Right lung (tissue), 5 donors: ENCODE measurements around the gene RTBDN. TPM values are rescaled to one million over a fixed set of nuclear protein-coding genes. Genes with fewer than 3 reads are reported as not detected.
"Not testable (repeated sequence)": the region's sequence is repeated elsewhere in the genome, so short reads cannot be mapped to it uniquely, and the experiment has no call there.

ENCODE experiments used
- DNase-seq, 2 donors: peaks; one replicate each; pipeline ENCODE4 v3.0.0-alpha.2; 2013
- polyA plus RNA-seq, 5 donors: library from polyadenylated mRNA; unstranded; fragments of 120-200 nt; gene quantifications; one replicate each; pipeline versions ENCODE4 v1.2.1 to v1.2.3, GENCODE V29; 2013; ENCODE audit warnings: inconsistent platforms in 1 of 5, low replicate concordance in 1 of 5; ENCODE audit not compliant: insufficient read length in 5 of 5, insufficient read depth in 1 of 5

The RTBDN gene
- polyA plus RNA-seq, 5 donors: 0.08 to 0.19 (median 0.13) TPM; not detected in 1

DNA sequence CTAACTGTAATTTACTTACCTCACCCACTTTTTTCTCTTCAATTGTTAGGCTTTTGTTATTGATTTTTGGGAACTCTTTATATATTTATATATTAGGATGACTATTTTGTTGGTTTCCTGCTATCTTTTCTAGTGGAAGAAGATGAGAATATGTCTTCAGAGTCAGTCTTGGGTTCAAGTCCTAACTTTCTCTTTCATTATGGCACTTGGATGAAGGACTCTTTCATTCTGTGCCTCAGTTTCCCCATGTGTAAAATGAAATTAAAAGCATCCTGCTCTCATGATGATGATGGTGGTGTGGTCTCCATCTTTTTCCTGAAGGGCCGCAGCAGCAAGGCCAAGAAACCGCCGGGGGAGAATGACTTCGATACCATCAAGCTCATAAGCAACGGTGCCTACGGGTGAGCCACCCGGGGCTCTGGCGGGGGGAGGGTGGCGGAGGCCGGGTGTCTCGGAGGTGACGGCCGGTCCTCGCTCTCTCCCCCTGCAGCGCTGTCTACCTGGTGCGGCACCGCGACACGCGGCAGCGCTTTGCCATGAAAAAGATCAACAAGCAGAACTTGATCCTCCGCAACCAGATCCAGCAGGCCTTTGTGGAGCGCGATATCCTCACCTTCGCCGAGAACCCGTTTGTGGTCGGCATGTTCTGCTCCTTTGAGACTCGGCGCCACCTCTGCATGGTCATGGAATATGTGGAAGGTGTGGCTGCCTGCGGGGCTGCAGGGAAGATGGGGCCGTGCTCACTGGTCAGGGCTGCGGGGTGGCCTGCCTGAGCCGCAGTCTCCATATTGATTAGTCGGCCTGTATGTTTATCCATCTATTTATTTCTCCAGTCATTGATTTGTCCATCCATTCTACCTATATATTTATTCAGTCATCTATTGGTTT is 23.9 kb upstream of the RTBDN start:
- no peak for DNase-seq

DNA sequence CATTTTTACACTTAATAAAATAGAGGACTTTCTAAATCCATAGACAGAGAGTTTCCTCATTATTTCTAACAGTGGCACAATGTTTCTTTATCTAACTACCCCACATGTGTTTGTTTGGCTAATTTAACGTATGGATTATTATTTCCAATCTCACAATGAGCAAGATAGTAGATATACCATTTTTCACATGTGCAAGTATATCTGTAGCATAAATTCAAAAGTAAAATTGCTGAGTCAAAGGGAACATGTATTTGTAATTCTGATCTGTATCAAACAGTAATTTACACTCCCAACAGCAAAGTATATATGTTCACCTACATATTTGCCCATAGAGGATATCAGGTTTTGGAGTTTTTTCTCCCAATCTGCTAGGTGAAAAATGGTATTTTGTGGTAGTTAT is 22.3 kb upstream of the RTBDN start:
- DNase-seq: no peak

DNA sequence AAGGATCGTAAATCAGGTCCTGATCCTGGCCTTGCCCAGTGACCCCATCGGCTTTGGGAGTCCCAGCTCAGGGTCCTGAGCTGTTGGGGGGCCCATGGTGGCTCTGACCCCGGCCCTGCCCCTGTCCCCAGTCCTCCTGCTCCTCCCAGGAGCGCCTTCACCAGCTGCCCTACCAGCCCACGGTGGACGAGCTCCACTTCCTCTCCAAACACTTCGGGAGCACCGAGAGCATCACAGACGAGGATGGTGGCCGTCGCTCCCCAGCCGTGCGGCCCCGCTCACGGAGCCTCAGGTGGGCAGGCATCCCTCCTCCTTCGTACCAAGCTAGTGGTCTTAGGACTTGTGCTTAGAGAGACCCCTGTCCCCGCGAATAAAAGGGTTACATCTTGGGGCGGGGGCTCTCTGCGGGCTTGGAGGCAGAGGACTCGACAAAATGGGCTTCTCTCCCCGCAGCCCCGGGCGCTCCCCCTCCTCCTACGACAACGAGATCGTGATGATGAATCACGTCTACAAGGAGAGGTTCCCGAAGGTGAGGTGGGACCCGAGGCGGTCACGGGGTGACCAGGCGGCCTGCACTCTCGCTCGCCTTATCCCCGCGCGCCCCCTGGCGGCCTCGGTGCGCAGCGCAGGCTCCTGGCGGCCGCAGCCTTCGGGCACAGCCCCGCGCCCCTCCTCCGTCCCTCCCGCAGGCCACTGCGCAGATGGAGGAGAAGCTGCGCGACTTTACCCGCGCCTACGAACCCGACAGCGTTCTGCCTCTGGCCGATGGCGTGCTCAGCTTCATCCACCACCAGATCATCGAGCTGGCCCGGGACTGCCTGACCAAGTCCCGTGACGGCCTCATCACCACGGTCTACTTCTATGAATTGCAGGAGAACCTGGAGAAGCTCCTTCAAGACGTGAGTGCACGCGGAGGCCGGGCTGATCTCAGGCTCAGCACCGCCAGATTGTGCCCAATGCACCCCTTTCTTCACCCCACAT is 13.1 kb upstream of the RTBDN start:
- DNase-seq: peak; percentile 76 to 78

- DNase-seq: not testable (repeated sequence)
Observed at GRCh38 chr19:12846613-12847012, 12.2 kb upstream of the RTBDN start.

- no peak for DNase-seq
Observed at GRCh38 chr19:12843999-12844732, 9.8 kb upstream of the RTBDN start.

DNA sequence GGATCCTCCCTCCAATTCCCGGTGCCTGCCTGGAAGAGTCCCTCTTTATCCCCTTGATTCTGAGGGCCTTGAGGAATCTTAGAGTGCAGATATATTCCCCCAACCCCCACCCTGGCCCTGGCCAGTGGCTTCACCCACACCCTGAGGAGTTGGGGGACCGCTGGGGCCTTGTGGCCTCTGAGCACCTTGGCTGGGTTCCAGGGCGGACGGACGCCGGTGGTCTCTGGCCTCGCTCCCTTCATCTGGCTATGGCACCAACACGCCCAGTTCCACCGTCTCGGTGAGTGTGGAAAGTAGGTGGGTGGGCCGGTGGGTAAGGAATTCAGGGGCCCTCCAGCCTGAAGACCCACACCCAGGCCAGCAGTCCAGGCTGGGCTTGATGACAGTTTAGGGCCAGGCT is 8.9 kb upstream of the RTBDN start:
- no peak for DNase-seq

DNA sequence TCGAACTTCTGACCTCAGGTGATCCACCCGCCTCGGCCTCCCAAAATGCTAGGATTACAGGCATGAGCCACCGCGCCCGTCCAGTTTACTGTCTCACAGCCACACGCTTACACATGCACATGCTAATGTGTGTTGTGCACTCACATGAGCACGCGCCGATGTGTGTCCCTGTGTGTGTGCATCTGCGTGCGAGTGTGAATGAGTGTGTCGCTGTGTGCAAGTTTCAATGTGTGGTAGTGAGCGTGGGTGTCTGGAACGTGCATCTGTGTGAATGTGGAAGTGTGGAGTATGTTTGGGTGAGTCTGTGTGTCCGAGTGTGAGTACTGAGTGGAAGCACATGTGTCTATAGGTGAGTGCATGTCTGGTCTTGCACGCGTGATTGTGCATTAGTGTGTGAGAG is 8.1 kb upstream of the RTBDN start:
- DNase-seq: no peak

GRCh38 chr19:12841094-12841493 is 6.7 kb upstream of the RTBDN start:
- no peak for DNase-seq

GRCh38 chr19:12840091-12841079 is 6.0 kb upstream of the RTBDN start:
- no peak for DNase-seq

DNA sequence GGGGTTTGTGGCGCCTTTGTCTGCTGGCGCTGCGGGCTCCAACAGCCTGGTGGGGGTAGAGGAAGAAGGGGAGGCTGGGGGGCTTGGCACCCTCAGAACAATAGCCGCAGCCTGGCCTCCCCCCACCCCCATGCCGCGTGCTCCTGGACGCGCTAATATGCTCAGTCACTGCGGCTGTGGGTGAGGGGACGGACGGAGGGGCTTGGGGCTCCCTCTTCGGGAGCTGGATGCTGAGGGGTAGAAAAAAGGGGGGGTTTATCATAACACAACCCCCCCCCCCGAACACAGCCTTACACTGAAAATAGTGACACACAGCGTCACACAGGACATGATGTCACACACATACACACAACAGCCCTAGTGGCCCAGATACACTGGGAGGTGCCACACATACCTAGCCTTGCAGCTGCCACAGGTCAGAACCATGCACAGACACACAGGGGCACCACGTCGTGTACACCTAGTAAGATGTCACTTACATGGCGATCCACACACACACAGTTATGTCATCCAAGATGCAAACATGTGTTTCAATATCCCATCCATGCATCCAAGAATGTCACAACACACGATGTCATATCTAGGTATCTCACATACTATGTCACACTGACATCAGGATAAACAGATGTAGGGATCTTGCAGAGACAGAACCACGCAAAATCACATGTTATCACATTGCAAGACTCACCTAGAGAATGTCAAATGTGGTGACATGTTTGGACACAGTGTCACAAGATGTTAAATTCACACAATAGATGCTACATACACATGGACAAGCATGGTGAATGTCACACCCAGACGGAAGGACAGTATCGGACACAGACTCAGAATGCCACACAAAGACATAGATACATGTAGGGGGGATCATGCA is 4.7 kb upstream of the RTBDN start:
- no peak for DNase-seq

GRCh38 chr19:12838182-12838885 is 4.0 kb upstream of the RTBDN start, which contains the start of gene MAST1:
TSS of gene MAST1 (plus strand) at chr19:12838515. CDS start at chr19:12838573, 58 bp downstream.
- DNase-seq: no peak

GRCh38 chr19:12837225-12837624 is 2.8 kb upstream of the RTBDN start:
- DNase-seq: no peak

DNA sequence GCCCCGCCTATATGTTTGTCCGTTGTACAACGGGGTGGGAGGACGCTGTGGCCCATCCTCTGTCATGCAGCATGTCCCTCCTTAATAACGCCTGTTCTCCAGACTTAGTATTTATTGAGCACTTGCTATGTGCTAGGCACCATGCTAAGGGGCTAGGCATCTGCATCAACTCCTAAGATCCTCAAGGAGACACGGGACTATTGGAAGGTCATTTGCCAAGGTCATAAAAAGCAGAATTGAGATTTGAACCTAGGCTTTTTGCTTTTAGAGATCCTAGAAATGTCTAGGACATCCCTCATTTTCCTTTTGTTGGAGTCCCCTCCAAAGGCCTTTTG is 2.1 kb upstream of the RTBDN start:
- no peak for DNase-seq

DNA sequence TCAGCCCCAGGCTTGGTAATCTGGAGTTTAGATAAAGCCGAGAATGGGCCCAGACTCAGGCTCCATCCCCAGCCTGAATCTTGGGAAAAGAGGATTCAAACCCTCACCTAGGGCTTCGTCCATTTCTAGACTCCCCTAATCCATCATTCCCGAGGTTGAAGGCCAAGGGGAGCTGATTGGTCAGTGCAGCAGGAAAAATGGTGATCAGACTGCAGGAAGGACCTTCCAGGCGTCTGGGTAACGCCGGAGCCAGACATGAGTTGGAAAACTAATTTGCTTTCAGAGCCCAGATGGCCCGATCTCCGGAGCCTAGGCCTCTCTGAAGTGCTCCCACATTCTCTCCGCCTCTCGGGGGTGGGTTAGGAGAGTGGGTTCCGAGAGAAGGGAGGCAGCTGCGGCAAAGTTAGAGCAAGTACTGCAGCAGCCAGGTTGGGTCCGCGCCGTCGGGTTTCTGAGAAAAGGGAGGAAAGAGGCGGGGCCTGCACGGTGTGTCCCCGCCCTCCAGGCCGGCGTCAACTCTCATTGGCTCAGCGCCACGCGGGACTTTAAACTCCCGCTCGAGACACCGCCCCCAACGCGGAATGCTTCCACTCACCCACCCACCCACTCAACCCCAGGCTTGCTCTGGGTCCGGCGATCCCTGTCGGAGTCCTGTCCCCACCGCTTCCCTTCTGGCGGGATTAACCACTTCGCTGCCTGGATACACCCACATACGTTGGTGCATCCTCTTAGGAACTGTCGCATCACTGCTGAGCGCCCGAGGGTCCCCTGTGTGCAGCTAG is 788 bp upstream of the RTBDN start:
- DNase-seq: no peak

DNA sequence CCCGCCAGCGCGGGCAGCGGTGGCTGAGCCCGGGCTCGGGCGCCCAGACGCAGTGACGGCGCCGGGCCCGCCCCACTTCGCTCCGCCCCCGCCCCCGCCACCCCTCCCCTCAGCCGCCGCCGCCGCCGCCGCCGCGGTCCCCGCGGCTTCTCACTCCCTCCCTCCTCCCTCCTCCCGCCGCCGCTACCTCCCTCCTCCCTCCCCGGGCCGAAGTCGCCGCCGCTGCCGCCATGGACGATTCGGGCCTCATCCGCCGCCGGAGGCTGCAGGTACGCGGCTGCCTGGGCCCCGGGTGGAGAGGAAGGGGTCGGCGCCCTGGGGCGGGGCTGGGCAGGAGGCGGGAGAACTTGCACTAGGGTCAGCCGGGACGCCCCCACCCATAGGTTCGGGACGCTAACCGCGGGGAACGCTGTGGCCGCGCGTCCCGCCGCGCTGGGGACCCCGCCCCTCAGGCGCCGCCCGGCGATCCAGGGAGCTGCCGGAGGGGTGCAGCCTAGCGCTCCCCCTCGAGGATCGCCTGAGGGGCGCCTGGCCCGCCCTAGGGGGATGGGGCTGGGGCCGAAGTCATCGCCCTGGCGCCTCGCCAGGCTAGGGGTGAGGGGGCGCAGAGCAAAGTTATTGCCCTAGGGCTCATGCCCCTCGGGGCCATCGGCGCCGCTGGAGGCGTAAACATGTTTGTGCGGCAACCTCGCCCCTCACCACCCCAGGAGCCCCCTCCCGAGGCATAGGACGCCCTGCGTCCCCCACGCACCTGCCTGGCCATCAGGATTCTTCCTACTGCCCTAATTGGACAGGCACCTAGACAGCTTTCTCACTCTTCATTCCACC is 427 bp downstream of the RTBDN start:
- no peak for DNase-seq

GRCh38 chr19:12833418-12833737 is 1.0 kb downstream of the RTBDN start:
- no peak for DNase-seq

- no peak for DNase-seq
Observed at GRCh38 chr19:12828494-12828893, 5.9 kb downstream of the RTBDN start.
